HG03135 (cell line): Measurements from ENCODE around the gene EDNRB.
"Not testable (repeated sequence)": the region's sequence is repeated elsewhere in the genome, so short reads cannot be mapped to it uniquely, and the experiment has no call there.

Experiments
- ATAC-seq: cut with Tn5 transposase; IDR thresholded peaks from one replicate; pipeline ENCODE4 v1.9.1; 2021; ENCODE audit warnings: mild to moderate bottlenecking, moderate library complexity; ENCODE audit not compliant: unreplicated experiment

Gene EDNRB

GRCh38 chr13:77918391-77919245 lies at the start of gene EDNRB:
Gene EDNRB, minus strand, starts transcription at chr13:77918831. Its CDS starts 258 bp downstream, at chr13:77918573.
- ATAC-seq, result no peak

DNA sequence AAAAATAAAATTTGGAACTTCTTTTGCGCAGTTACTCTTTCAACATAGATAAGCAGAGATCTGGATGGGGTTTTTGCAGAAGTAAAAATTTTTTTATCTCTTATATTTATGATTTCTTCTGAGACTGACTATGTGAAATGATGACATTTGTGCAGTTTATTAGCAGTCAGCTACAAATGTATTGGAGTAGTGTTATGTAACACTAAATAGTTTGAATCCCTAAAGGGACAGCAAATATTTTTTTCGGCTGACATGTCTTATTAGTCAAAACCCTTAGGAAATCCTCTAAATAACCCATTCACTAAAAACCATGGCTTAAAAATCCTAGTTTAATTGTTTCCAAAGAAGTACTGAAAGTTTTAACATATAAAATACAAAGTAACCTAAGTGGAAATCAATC lies 48.0 kb upstream of the EDNRB start:
- ATAC-seq, result no peak

- no peak for ATAC-seq
Measured at GRCh38 chr13:77952737-77953136, 34.1 kb upstream of the EDNRB start.

GRCh38 chr13:77952276-77952675 lies 33.6 kb upstream of the EDNRB start:
- ATAC-seq, result no peak

- ATAC-seq, result no peak
Measured at GRCh38 chr13:77946522-77946921, 27.9 kb upstream of the EDNRB start.

DNA sequence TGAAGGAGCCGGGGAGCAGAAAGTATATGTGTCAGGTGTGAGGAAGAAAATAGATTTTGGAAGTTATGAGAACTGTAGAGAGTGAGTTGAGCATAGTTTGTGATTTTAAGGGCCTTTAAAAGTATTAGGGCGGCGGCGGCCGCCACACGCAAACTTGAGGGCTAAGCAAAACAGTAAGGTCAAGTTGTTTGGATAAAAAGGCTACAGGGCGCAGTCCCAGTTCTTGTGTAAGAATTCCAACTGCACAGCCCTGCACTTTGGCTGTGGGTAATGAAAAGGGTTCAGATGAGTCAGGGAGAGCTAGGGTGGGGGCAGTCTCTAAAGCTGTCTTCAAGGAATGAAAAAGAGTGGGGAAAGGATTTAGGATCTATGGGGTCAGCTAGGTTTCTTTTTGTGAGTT lies 16.4 kb upstream of the EDNRB start:
- ATAC-seq, result not testable (repeated sequence)

DNA sequence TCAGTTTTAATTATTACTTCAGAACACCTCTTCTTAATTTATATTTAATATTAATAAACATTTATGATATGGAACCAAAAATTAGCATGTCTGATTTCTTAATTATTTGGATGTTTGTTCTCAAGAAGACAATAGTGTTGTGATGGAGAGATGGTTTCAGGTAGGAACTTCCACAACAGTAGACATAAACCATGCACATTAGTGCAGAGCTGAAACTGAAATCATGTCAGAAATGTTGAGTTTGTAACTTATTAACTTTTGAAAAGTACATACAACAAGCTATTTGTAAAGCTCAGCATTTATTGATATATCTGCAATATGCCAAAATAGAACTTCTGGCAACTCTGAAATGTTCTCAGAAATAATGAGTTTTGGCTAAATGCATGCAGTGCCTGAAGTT lies 11.8 kb upstream of the EDNRB start:
- ATAC-seq, result peak; percentile 81

- ATAC-seq, result peak; percentile 77
Measured at GRCh38 chr13:77928909-77929308, 10.3 kb upstream of the EDNRB start.

DNA sequence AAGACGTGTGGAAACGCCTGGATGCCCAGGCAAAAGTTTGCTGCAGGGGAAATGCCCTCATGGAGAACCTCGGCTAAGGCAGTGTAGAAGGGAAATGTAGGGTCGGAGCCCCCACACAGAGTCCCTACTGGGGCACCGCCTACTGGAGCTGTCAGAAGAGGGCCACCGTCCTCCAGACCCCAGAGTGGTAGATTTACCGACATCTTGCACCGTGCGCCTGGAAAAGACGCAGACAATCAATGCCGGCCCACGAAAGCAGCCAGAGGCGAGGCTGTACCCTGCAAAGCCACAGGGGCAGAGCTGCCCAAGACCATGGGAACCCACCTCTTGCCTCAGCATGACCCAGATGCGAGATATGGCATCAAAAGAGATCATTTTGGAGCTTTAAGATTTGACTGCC lies 7.0 kb upstream of the EDNRB start:
- no peak for ATAC-seq

GRCh38 chr13:77919921-77920294 lies 1.3 kb upstream of the EDNRB start:
- ATAC-seq, result no peak

DNA sequence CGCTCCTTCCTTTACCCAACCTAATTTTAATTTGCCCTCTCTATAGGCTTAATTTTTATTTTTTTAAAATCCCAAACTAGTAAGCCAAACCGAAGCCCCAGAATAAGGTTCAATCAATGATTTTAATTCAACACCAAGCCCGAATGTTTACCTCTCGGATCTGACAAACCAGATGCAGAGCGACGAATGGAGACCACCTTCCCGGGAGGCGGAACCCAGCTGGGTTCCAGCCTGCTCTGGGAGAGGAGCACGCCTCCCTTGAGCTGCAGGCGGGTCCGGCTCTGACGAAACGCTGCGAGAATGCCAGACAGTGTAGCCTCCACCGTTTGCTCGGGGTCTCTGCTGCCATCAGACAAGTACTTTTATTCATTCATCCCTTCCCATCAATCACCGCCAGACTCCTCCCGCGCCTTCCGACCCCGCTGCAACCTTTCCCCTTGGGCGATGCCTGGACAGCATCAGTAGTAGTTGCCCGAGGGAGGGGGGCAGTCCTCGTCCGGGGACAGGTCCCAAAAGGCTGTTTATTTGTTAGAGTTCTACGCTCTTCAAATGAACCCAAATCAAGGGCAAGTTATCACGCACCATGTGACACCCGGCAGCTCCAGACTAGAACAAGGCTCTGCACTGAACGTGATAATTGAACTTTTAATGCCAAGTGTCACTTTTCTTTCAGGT lies 752 bp upstream of the EDNRB start:
- no peak for ATAC-seq

GRCh38 chr13:77916488-77916887 lies 2.1 kb downstream of the EDNRB start:
- ATAC-seq, result no peak

DNA sequence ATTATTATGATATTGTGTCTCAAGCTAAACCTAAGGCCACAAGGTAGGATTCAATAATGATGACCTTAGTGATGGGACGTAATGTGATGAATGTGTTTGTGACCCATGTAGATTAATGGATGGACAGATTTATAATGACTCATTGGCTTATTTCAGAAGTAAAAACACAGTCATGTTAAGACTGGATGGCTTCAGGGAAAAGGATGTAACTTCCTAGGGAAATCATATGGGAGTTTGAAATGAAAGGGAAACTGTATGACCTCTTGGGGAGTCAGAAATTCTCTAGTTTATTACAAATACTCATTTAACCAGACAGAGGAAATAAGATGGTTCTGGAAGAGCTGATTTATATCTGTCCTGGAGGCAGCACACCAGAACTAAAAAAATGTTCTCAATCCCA lies 2.9 kb downstream of the EDNRB start:
- no peak for ATAC-seq

DNA sequence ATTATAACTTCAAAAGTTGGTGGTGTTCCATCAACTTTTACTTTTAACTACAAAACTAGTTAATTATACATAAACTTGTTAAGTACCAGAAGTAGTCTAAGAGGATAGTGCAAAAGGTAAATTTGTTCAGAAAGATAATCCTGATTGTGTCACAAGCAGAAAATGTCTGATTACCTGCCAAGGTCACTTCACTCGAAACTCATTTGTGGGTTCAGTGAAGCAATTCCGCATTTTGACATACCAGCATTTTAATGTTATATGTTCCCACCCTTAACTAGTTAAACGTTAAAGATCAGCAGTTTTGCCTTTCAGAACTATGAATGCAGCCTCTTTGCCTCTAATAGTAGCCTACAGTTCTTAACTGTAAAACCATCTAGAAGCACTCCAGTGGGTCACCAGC lies 5.6 kb downstream of the EDNRB start:
- ATAC-seq, result no peak

DNA sequence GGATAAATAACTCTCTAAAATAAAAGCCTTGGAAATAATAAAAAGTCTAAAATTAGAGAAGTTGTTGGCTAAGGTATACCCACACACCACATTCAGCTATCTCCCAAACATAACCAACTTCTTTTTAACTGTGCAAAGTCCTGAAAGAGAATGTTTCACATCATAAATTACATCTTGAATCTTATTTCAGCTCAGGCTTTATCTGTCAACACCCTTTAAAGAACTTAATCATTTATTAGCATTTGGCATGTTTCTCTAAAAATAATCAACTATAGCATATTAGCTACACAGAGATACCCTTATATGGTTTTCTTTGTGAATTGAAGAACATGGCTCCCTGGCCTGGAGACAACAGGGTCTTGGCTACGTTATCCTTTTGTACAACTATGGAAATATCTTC lies 6.9 kb downstream of the EDNRB start:
- no peak for ATAC-seq

GRCh38 chr13:77909827-77910226 lies 8.8 kb downstream of the EDNRB start:
- ATAC-seq, result no peak

- ATAC-seq, result no peak
Measured at GRCh38 chr13:77908531-77908930, 10.1 kb downstream of the EDNRB start.

DNA sequence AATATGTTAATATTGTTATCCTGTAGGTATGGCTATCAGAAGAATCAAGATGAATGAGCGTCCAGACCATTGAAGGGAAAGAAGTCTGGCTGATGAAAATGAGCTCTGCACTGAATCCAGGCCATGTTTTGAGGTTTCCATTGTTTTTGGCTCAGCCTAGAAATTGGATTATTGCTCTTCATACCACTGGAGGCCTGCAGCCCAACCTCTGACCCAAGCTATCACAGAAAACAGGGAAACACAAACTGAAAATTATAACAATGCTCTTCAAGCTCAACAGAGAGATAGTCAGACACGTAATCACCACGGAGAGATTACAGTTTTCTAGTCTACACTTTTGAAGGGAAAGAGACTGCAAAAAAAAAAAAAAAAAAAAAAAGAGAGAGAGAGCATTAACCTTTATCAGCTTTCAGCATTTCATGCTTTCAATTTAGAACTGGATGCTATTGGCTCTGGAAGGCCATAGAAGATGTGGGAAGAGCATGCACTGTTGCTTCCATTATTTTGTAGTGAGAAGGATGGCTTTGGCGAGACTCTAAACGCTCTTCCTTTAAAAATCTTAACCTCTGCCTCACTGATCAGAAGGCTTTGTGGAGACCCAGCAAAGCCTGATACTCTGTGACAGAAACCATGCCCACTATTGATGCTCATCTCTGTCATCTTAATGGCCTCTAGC lies 10.8 kb downstream of the EDNRB start:
- ATAC-seq, result no peak

DNA sequence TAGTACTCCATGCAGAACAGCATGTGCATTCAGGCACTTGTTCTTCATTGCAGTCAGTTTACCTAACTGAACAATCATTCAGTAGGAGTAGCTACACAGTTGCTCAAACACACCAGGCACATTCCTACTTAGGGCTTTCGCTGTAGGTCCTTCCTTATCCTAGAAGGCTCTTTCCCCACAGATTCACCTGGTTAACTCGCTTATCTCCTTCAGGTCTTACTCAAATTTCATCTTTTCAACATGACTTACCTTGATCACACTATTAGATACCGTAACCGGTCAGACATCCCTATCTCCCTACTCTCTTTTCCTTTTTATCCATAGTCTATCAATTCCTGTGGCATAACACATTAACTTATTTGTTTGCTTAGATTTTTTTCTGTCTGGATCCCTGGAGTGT lies 14.6 kb downstream of the EDNRB start:
- no peak for ATAC-seq

GRCh38 chr13:77903435-77903834 lies 15.2 kb downstream of the EDNRB start:
- no peak for ATAC-seq

- ATAC-seq, result no peak
Measured at GRCh38 chr13:77902319-77902963, 16.2 kb downstream of the EDNRB start.
